CD4-positive, alpha-beta T cell treated with Interleukin-15 for 1 hour (primary cell): ENCODE results near the gene FBH1.
"Not testable (repeated sequence)": the region's sequence is repeated elsewhere in the genome, so short reads cannot be mapped to it uniquely, and the experiment has no call there.

Experiments
- DNase-seq: peaks from one replicate; pipeline ENCODE4 v3.0.0-alpha.2; 2020

FBH1 gene

DNA sequence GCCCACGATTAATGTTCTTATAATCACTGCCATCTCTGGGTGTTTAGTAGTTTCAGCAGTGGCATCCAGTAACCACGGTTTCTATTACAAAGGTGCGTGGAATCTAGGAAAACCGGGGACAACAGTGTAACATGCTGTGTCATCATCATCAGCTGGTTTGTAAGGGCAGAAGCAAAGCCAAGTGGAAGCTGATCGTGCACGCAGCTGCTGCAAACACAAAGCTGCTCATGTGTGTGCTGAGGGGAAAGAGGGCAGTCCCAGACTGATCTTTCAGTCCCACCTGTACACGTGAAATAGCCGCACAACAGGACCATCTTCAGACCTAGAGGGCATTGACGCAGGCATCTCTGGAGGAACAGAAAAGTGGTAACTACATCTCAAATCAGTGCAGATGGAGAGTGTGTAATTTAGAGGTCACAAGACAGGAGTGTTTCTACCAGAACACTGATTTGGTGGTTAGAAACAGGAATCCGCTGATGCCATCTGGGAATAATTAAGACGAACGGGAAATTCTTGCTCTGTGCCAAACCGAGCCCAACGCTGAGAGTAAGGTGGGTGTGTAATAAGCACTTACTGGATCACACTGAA, 13.8 kb upstream of the FBH1 start:
- DNase-seq = no peak

DNA sequence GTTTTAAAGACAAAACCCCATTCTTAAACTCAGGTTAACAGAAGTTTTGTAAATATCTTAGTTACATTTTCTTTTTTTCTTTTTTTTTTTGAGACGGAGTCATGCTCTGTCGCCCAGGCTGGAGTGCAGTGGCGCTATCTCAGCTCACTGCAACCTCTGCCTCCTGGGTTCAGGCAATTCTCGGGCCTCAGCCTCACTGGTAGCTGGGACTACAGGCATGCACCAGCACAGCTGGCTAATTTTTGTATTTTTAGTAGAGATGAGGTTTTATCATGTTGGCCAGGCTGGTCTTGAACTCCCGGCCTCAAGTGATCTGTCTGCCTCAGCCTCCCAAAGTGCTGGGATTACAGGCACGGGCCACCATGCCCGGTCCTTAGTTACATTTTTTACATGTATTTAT, 13.0 kb upstream of the FBH1 start:
- DNase-seq = not testable (repeated sequence)

GRCh38 chr10:5882961-5883360, 7.1 kb upstream of the FBH1 start:
- DNase-seq = no peak

DNA sequence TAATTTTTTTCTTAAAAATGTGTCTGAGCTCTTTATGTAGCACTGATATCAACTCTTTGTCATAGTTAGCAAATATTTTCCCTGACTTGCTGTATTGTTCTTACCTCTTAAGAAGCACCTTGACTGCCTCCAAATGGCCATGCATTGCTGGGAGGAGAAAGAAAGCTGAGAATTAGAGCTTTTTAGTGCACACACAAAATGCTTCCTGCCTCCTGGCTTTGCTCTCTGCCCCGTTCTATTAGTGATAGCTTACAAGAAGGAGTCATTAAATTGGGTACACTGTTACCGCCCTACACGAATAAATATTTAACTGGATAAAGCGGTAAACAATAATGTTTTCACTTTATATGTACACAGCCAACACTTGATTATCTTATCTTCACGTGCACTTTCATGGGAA, 4.4 kb upstream of the FBH1 start:
- no peak for DNase-seq

DNA sequence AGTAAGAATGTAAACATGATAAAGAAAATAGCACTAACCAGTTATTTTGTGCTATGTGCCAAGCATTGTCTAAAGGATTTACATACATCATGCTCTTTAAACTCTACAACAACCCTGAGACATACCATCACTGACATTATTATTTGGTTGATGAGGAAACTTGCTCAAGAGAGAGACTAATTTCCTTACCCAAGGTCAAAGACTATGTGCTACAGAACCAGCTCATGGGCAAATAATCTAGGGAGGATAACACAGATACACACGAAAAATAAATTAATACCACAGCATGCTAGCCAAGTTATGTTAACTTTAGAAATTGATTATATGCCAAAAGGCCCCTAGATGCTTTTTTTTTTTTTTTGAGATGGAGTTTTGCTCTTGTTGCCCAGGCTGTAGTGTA, 3.0 kb upstream of the FBH1 start:
- DNase-seq = no peak

- no peak for DNase-seq
These were observed 2.4 kb upstream of the FBH1 start for GRCh38 chr10:5887641-5888040.

- no peak for DNase-seq
These were observed 1.7 kb upstream of the FBH1 start for GRCh38 chr10:5888351-5888750.

GRCh38 chr10:5888843-5889623, 1.0 kb upstream of the FBH1 start:
- no peak for DNase-seq

DNA sequence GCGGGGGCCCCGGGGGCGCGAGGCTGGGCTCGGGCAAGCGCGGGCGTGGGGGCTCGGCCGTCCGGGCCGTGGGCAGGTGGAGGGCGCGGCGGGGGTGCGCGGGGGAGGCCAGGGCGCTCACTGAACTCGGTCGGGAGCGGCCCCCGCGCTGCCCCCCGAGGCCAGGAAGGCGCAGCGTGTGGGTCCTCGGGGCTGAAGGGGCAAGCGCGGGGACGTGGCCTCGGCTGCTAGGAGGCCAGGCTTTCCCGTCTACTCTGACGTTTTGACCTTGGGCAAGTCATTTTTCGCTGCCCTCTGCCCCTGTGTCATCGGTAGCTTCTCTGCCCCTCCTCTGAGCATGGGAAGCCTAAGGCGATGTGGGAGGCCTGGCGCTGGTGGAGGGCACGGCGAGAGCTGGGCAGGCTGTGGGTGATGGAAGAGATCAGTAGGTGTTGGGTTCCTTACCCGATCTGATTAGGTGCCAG, 441 bp downstream of the FBH1 start:
- no peak for DNase-seq

GRCh38 chr10:5891009-5891408, 966 bp downstream of the FBH1 start:
- DNase-seq = no peak

DNA sequence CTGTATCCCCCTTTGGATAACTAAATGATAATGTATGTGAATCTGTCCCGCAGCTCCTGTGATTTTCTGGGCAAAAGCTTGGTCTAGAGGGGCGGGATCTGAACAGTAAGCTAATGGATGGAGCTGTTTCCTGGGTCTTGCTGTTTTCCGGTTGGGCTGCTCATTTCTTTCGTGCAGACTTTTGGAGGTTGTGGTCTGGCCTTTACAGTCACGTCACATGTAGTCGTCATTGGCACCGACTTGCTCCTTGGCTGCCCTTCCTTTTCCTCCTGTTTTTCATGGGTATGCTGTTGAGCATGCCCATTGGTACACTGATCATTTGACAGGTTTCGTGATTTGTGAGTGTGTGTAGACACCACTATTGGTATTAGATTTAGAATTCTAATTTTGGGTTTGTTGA, 2.0 kb downstream of the FBH1 start:
- DNase-seq = no peak

DNA sequence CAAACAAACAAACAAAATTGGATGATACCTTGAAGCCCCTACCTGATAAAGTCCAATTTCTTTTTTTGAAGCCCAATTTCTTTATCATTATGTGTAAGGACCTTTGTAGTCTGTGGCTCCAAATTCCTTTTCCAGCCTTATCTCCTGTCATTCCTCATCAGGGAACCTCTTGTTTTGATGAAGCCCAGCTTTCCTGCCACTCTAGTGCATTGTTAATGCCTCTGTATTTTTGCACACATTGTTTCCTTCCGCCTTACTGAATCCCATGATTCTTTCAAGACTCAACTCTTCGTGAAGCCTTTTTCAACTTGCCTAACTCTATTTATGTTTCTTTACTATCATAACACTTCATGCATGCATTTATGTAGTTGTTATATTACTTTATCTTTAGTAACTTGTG, 3.3 kb downstream of the FBH1 start:
- DNase-seq = no peak

- no peak for DNase-seq
These were observed 4.4 kb downstream of the FBH1 start for GRCh38 chr10:5894403-5894802.

DNA sequence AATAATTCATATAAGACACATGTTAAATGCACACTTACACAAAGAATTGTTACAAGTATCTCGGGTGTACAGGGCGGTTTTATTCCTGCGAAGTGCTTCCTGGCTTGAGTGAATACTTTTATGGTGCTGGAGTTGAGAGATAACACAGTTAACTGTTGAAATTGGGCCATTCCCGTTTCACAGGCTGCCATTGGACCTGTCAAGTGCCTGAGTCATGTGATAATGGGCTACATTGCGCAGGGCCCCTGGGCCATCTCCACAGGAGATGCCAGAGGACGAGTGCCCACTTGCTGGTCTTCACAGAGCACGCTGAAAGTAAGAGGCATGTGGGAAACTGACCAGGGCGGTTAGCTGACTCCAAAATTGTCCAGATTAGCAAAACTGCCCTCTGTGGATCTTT, 4.8 kb downstream of the FBH1 start:
- no peak for DNase-seq

- no peak for DNase-seq
These were observed 5.3 kb downstream of the FBH1 start for GRCh38 chr10:5895365-5895764.

- DNase-seq = no peak
These were observed 5.8 kb downstream of the FBH1 start for GRCh38 chr10:5895804-5896203.

DNA sequence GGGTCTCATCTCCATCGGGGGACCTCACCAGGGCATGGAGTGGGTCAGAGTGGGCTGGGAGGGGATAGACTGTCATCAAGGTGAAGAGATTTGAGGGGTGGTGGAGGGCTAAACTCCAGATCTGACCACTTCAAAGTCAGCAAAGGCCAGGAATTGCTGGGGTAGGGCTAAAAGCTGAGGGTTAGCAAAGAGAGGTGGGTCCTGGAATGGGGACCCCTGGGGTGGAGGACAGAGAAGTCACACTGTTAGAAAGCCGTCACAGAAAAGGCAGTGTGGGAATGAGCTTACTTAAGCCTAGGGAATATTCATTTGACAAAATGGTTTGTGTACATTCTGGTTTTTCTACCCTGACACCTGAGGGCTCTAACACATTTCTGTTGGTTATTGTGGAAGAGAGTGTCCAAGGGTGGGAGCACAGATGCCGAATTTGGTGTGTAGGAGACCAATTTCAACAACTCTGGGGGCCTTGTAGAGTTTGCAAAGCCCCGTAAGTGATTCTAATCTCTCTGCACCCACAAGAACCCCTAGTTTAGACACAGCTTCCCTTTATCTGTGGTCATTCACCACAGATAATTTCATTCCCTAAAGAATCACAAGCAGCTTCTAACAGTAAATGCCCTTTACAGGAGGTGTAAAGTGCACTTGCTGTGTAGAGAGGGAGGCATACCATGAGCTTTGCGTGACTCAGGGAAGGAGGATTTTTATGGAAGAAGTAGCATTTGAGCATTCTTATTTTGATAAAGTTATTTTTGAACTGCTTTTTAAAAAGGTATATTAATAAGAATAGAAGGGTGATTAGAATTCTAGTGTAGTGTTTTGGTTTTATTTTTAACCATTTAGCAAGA, 6.4 kb downstream of the FBH1 start:
- DNase-seq = no peak

- no peak for DNase-seq
These were observed 7.0 kb downstream of the FBH1 start for GRCh38 chr10:5897053-5897340.

- no peak for DNase-seq
These were observed 7.5 kb downstream of the FBH1 start for GRCh38 chr10:5897504-5897903.

GRCh38 chr10:5898163-5898562, 8.1 kb downstream of the FBH1 start:
- DNase-seq = no peak

DNA sequence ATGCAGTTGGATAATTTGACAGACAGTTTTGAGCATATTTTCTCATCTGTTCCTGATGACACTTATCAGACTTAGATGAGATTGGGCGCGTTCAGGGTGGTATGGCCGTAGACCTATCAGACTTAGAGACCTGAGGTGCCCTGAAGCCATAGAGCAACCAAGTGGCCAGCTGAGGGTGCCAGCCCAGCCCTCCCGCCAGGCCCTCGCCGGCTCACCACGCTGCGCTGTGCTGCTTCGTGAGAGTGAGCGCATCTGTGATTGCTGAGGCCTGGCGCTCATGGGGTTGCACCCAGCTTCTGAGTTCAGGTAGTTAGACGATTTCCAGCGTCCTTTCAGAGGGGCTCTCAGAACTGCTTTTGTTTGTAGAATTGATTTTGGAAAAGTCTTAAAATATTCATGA, 10.2 kb downstream of the FBH1 start:
- no peak for DNase-seq

DNA sequence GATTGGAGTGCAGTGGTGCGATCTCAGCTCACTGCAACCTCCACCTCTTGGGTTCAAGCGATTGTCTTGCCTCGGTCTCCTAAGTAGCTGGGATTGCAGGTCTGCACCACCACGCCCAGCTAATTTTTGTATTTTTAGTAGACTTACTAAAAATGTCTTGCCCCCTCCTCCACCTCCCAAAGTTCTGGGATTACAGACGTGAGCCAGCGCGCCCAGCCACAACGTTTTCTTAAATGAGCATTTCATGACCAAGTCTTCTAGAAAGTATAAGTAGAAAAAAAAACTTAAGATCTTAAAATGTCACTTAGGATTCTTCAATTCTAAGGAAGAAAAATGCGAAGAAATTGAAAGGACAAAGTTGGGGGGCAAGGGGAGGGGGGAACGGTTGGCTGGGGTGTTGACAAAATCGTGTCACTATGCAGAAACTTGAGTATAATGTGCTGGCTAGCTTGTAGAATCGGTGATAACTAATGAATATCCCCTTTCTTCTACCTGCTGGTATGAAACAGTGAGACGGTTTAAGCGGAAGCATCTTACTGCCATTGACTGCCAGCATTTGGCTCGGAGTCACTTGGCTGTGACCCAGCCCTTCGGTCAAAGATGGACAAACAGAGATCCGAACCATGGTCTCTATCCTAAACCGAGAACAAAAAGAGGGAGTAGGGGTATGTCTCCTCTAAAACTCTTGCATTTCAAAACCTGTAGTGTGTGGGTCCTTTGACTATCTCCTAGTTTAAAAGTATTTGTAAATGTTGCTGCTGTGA, 12.7 kb downstream of the FBH1 start:
- no peak for DNase-seq

GRCh38 chr10:5903563-5903962, 13.5 kb downstream of the FBH1 start:
- DNase-seq = no peak
